Breast epithelium (tissue), 4 donors: ENCODE data around the gene ZSWIM6. TPM values are rescaled to one million over a fixed set of nuclear protein-coding genes. Genes with fewer than 3 reads are reported as not detected.
A peak's percentile ranks its signal among the peaks of the same experiment; 100 is the strongest.

ENCODE experiments used
- DNase-seq, 2 donors: peaks; one replicate each; pipeline ENCODE4 v3.0.0-alpha.2; 2019; ENCODE audit warnings: low spot score in 2 of 2
- H3K27ac ChIP-seq, 2 donors: fragments of 200-600 bp; sonication (generic) in 1 of 2; one replicate each; pipeline ENCODE4 v1.5.1; 2016 to 2019; ENCODE audit warnings: mild to moderate bottlenecking in 1 of 2
- H3K27me3 ChIP-seq, 2 donors: fragments of 200-600 bp; sonication (generic) in 1 of 2; one replicate each; pipeline versions ENCODE4 v1.5.1 to v1.6.0; 2017 to 2019; ENCODE audit warnings: control low read depth in 1 of 2, mild to moderate bottlenecking in 1 of 2
- H3K36me3 ChIP-seq: fragments of 200-600 bp; one replicate; pipeline ENCODE4 v1.5.1; 2019
- H3K4me1 ChIP-seq, 2 donors: fragments of 200-600 bp; sonication (generic); one replicate each; pipeline ENCODE4 v1.5.1; 2016 to 2019; ENCODE audit warnings: control low read depth in 1 of 2
- H3K4me3 ChIP-seq, 3 donors: fragments of 200-600 bp; sonication (generic); 1 replicate in 2 of 3; 2 replicates in 1 of 3; pipeline ENCODE4 v1.5.1; 2016 to 2019; ENCODE audit warnings: mild to moderate bottlenecking in 3 of 3, moderate library complexity in 2 of 3
- H3K9me3 ChIP-seq, 2 donors: fragments of 200-600 bp; sonication (generic) in 1 of 2; one replicate each; pipeline ENCODE4 v1.5.1; 2016 to 2019; ENCODE audit warnings: control low read depth in 1 of 2
- POLR2A ChIP-seq: fragments of 450-650 bp; IDR thresholded peaks from one replicate; pipeline ENCODE4 v1.6.1; 2016; ENCODE audit warnings: antibody characterized with exemption, mild to moderate bottlenecking, moderate library complexity
- POLR2AphosphoS5 ChIP-seq, 3 donors: sonication (generic); formaldehyde crosslinking; IDR thresholded peaks; one replicate each; pipeline ENCODE4 v1.6.1; 2017; ENCODE audit warnings: antibody characterized with exemption in 3 of 3
- intact Hi-C: fragments of 100-400 bp; cut with DNase I; formaldehyde crosslinking; loops from one replicate; pipeline ENCODE4 v1.15.1; 2023; ENCODE audit warnings: low total_unique reads
- total RNA-seq, 3 donors: library from RNA; depleted of rRNA; stranded (reverse); fragments of >200 nt; gene quantifications; one replicate each; pipeline ENCODE4 v1.1.0, GENCODE V29; 2016
- TF ChIP-seq, protein P1 (sequence below), 3 donors: fragments of 450-650 bp; IDR thresholded peaks; one replicate each; pipeline ENCODE4 v1.5.1; 2016 to 2017; ENCODE audit warnings: antibody characterized with exemption in 3 of 3, mild to moderate bottlenecking in 3 of 3, moderate library complexity in 3 of 3

Gene ZSWIM6
- total RNA-seq, 3 donors from 2014 or later = 10.2 to 16.8 (median 11.2) TPM

DNA sequence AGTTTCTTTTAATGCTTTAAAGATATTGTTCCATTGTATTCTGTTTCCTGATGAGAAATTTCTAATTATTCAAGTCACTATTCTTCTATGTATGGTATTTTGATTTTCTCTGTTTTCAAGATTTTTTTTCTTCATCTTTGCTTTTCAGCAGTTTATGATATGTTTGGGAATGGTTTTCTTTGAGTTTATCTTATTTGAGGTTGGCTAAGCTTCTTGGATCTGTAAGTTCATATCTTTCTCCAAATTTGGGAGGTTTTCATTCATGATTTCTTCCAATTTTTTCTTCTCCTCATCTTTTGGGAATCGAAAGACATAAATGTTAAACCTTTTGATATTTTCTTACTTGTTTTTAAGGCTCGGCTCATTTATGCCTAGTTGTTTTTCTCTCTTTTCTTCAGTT lies 184.9 kb downstream of the ZSWIM6 start:
- intact Hi-C loops = no loop called here
- H3K27me3 ChIP-seq = no peaks in the 10 kb centered on the region
- H3K36me3 ChIP-seq = peaks cover 3% of the 10 kb centered on the region
- no peaks in the 10 kb centered on the region for H3K4me1 ChIP-seq
- DNase-seq = no peak
- no peak overlapping the region for H3K4me3 ChIP-seq
- no peak overlapping the region for H3K27ac ChIP-seq
- peaks cover 0 to 5% of the 10 kb centered on the region in 2 donors for H3K9me3 ChIP-seq
- TF ChIP-seq, protein P1, sequence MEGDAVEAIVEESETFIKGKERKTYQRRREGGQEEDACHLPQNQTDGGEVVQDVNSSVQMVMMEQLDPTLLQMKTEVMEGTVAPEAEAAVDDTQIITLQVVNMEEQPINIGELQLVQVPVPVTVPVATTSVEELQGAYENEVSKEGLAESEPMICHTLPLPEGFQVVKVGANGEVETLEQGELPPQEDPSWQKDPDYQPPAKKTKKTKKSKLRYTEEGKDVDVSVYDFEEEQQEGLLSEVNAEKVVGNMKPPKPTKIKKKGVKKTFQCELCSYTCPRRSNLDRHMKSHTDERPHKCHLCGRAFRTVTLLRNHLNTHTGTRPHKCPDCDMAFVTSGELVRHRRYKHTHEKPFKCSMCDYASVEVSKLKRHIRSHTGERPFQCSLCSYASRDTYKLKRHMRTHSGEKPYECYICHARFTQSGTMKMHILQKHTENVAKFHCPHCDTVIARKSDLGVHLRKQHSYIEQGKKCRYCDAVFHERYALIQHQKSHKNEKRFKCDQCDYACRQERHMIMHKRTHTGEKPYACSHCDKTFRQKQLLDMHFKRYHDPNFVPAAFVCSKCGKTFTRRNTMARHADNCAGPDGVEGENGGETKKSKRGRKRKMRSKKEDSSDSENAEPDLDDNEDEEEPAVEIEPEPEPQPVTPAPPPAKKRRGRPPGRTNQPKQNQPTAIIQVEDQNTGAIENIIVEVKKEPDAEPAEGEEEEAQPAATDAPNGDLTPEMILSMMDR (IDR thresholded peaks at IDR 0.05) = no peak
- TF ChIP-seq POLR2A (no peak), POLR2AphosphoS5 (IDR thresholded peaks at IDR 0.05) (no peak)

DNA sequence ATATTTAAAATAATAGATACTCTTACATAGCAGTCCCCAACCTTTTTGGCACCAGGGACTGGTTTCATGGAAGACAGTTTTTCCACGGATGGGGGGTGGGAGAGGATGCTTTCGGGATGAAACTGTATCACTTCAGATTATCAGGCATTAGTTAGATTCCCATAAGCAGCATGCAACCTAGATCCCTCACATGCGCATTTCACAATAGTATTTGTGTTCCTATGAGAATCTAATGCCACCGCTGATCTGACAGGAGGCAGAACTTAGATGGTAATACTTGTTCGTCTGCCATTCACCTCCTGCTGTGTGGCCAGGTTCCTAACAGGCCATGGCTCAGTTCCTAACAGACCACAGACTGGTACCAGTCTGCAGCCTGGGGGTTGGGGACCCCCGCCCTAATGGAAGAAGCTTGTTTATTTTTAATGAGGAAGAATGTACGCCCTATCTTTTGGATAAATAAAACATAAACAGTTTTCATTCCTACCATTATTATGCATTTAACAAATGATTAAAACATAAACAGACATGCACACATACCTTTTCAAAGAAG lies 187.7 kb downstream of the ZSWIM6 start:
- Histone ChIP-seq H3K4me1 (no peaks in the 10 kb centered on the region), H3K36me3 (peaks cover 3% of the 10 kb centered on the region), H3K27ac (no peak overlapping the region), H3K9me3 (peaks cover 0 to 5% of the 10 kb centered on the region in 2 donors), H3K4me3 (no peak overlapping the region), H3K27me3 (no peaks in the 10 kb centered on the region)
- TF ChIP-seq, protein P1 (IDR thresholded peaks at IDR 0.05) = no peak
- TF ChIP-seq POLR2AphosphoS5 (IDR thresholded peaks at IDR 0.05) = no peak
- TF ChIP-seq POLR2A = no peak
- no peak for DNase-seq
- intact Hi-C loops = no loop called here

DNA sequence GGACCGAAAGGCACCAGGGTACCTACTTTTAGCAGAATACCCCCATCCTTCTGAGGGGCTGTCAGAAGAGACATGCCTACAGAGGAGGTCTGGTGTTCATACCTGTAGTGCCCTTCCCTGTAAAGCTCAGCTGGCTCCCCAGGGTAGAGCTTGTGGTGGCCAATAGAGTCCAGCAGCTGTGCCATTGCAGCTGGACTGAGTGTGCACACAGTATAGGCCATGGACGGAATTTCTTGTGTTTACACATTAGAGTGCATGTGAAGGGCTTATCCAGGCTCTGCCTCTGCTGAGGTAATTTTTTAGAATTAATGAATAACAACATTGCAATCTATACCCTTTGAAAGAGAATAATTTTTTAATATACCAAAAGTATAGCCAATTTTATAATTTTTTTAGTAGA lies 191.0 kb downstream of the ZSWIM6 start:
- DNase-seq = no peak
- intact Hi-C loops = no loop called here
- no peaks in the 10 kb centered on the region for H3K27me3 ChIP-seq
- TF ChIP-seq POLR2A (no peak), POLR2AphosphoS5 (IDR thresholded peaks at IDR 0.05) (no peak)
- TF ChIP-seq, protein P1 (IDR thresholded peaks at IDR 0.05) = no peak
- H3K9me3 ChIP-seq = no peaks in the 10 kb centered on the region
- H3K27ac ChIP-seq = no peak overlapping the region
- H3K4me3 ChIP-seq = no peak overlapping the region
- peaks cover 3% of the 10 kb centered on the region for H3K36me3 ChIP-seq
- no peaks in the 10 kb centered on the region for H3K4me1 ChIP-seq

DNA sequence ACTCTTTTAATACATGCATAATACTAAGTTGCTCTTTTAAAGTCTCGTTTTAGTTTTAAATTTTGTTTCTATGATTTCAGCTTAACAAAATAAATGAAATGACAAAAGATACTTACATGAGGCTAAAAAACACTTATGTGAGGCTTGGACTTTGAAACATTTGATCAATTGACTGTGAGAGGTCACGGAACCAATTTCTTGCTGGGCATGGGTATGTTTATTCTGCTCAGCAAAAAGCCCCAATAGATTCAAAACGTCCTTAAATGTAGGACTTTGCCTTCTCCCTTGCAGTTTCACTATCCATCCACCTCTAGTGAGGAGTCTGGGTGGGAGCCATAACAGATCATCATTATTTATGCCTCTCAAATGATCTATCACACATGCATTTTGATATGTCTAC lies 191.9 kb downstream of the ZSWIM6 start:
- TF ChIP-seq POLR2AphosphoS5 (IDR thresholded peaks at IDR 0.05) (no peak), POLR2A (no peak)
- TF ChIP-seq, protein P1 (IDR thresholded peaks at IDR 0.05) = no peak
- DNase-seq = no peak
- Histone ChIP-seq H3K36me3 (peaks cover 3% of the 10 kb centered on the region), H3K4me1 (no peaks in the 10 kb centered on the region), H3K27me3 (no peaks in the 10 kb centered on the region), H3K27ac (no peak overlapping the region), H3K4me3 (no peak overlapping the region), H3K9me3 (no peaks in the 10 kb centered on the region)
- intact Hi-C loops = no loop called here

DNA sequence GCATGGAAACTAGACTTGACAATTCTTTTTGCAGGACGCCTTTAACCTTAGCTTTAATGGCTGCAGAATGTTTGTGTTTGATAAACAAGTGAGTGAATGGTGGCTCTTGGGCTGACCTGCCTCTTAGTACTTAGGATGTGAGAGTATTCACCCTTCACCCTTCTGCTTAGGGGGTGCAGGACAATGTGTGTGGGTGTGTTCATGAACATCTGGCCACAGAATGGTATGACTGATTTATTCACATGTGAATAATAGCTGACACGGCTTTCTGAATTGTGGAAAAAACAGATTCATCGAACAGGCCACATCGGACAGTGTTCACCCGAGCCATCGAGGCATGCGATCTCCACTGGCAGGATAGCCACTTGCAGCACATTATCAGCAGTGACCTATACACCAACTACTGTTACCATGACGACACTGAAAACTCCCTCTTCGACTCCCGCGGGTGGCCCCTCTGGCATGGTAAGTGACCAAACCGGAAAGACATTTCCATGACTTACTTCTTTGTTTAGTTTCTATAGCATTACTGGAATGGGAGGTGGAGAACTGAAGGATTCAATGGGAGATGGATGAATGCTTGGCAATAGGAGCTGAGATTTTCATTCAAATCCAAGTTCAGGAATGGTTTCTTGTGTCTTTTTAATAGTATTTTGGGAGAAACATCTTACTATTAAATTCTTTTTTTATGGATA lies 193.6 kb downstream of the ZSWIM6 start:
- intact Hi-C loops = no loop called here
- Histone ChIP-seq H3K27ac (peak overlapping the region in 1 of 2 donors; percentile 22), H3K4me3 (no peak overlapping the region), H3K9me3 (no peaks in the 10 kb centered on the region), H3K36me3 (no peaks in the 10 kb centered on the region), H3K4me1 (no peaks in the 10 kb centered on the region), H3K27me3 (no peaks in the 10 kb centered on the region)
- DNase-seq = peak in 1 of 2 donors; percentile 45
- peak in 1 of 3 donors; percentile 20 for TF ChIP-seq POLR2AphosphoS5 (IDR thresholded peaks at IDR 0.05)
- TF ChIP-seq, protein P1 (IDR thresholded peaks at IDR 0.05) = no peak
